ENCODE measurements around the gene HSD17B7.

DNA sequence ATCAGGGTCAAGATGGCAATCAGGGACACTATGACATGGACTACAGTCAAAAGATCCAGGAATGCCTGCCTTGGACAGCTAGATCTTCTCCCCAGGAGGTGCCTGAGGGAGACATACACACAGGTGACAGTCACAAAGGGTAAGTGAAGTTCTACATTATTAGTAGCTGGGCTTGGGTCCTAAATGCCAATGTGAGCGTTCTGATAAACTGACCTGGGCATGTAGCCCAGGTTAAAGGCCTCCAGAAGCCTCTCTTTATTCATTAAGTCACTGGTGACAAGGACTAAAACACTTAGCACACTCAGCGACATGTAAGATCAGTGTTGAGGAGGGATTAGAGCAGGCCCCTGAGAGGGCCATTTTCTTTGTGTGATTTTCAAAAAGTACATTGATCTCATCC is 48.9 kb upstream of the HSD17B7 start:
- no peak for TF ChIP-seq EZH2phosphoT487 (IDR thresholded peaks at IDR 0.05; ENCODE audit: insufficient read depth, low read depth)
- no peak for TF ChIP-seq EZH2 (IDR thresholded peaks at IDR 0.05; ENCODE audit: insufficient read depth, poor library complexity, severe bottlenecking)
